GM20431 (cell line): ENCODE results near the gene VAV2.

ENCODE experiments used
- in situ Hi-C: fragments of 300-500 bp; cut with MseI, MboI; formaldehyde crosslinking; loops from one replicate; pipeline ENCODE4 v1.15.0; 2020; ENCODE audit warnings: low sequenced_read_pairs; ENCODE audit not compliant: unreplicated experiment

The VAV2 gene

DNA sequence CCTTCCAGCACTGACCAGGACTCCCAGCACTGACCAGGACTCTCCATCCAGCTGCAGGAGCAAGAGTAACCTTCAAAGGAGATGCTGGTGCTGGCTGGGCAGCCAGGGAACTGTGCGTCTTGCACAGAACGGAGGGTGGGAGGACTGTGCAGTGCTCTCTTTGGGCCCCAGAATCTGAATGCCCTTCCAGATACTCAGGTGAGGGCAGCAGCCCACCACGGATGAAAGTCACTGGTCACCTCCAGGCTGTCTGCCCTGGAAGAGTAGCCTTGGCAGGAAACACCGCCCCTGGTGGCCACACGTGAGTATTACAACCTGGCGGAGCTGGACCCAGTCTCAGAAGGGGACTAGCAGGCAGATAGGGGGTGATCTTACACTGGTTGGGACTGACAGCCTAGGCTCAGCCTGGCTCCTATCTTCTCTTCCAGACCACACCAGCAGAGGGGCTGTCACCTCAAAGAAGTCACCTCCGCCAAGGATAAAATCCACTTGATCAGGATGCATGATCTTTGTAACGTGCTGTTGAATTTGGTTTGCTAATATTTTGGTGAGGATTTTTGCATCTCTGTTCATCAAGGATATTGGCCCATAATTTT is 249.2 kb downstream of the VAV2 start:
- in situ Hi-C loops: no loop called here

GRCh38 chr9:133742251-133742650 is 249.9 kb downstream of the VAV2 start:
- in situ Hi-C loops: no loop called here

DNA sequence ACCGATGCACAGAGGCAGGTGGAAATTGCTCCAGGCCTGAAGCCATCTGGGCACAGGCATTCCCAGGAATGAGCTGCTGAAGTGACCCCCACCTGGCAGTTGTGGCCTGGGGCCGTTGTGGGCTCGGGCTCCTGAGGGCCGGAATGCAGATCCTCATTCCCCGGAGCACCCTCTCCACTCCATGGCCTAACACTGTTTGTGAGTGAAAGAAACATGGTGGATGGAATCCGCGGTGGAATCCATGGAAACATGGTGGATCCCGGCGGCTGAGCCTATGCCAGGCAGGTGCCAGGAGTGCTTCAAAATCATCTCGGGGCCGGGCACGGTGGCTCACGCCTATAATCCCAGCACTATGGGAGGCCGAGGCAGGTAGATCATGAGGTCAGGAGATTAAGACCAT is 250.4 kb downstream of the VAV2 start:
- in situ Hi-C loops: no loop called here

DNA sequence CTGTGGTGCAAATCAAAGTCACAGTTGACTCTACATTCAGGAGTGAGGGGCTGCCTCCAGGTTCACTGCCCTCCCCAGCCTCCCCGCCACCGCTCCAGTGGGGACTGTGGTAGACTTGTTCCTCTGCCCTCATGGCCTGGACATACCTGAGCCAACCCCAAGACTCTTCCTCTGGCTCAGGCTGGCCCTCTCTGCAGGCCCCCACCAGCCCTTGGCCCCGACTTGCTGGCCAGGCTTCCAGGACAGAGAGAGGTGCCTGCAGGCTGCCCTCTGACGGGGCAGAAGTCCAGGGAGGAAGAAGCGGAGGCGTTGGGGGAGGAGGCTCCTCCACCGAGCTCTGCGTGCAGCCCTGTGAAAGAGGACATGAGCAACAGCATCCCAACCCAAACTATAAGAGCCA is 251.2 kb downstream of the VAV2 start:
- in situ Hi-C loops: no loop called here

DNA sequence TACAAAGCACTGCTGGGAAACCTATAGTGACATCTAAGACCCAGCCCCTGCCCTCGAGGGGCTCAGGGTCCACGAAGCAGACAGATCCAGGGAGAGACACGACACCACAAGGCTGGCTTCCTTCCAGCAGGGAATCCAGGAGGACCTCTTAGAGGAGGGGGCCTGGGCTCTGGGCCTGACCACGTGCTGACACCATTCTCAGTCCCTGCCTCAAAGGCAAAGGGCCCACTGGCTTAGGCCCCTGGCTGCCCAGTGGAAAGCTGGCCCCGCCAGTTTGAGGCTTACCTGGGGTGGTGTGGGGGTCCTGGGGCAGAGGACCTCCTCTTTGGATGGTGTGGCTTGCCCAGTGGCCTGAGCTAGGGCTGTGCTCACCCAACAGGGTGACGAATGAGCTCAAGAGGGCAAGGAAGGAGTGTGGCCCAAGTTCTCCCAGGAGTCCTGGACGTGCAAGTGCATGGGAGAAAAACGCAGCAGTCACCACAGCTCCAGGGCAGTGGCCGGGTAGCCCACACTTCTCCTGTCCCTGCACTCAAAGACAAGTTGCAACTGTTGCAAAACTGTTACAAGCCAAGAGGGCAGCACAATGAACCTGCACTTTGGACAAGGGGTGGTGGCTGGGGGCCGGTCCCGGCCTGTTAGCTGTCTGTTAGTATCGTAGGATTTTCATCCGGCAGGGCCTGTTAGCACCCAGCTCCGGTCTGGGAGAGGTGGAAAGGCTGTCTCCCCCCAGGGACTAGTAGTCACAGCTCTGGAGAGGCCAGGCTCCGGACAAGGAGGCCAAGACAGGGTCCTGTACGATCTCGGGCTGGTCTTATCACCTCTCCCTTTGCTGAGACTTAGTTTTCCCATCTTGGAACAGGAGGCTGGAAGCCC is 252.5 kb downstream of the VAV2 start:
- in situ Hi-C loops: no loop called here

GRCh38 chr9:133738640-133739225 is 253.4 kb downstream of the VAV2 start:
- in situ Hi-C loops: no loop called here

DNA sequence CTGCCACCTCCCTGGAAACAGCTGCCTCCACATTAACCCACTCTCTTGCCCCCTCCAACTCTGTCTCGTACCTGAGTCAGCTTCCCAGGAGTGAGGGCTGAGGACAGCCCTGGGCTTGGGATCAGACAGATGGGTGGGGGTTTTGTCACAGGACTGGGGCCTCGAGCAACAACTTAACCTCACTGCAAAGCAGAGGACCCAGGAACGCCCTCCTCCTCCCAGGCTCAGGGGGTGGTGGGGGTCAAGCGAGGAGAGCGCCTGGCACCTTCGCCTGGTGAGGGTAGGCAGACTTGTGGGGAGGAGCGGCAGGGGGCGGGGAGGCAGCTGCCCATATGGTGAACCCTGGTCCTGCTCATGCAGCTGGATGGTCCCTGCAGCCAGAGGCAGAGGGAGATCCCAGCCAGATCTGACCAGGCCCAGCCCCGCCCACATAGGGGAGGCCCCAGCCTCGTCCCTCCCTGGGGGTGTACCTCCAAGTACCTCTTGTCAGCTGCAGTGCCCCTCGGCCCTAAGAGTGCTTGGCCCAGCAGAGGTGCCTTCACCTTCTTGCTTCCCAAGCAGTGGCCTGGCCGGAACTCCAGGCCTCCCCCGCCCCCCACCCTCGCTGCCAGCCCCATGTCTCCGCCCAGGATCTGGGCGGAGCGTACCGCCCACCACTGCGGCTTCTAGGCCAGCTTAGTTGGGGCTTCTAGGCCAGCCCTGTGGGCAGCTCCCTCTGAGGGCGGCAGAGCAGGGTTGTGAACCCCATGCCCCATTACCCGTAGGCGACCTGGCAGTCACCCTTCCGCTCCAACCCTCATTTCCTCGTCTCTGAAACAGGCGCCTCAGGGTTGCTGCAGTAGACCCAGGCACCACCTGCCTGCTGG is 254.1 kb downstream of the VAV2 start, which contains the start of gene SARDH:
Gene SARDH (minus strand): TSS at position 579 of the 866 bp plus-strand sequence. CDS start 4,179 bp downstream, outside the sequence.
- in situ Hi-C loops: no loop called here

DNA sequence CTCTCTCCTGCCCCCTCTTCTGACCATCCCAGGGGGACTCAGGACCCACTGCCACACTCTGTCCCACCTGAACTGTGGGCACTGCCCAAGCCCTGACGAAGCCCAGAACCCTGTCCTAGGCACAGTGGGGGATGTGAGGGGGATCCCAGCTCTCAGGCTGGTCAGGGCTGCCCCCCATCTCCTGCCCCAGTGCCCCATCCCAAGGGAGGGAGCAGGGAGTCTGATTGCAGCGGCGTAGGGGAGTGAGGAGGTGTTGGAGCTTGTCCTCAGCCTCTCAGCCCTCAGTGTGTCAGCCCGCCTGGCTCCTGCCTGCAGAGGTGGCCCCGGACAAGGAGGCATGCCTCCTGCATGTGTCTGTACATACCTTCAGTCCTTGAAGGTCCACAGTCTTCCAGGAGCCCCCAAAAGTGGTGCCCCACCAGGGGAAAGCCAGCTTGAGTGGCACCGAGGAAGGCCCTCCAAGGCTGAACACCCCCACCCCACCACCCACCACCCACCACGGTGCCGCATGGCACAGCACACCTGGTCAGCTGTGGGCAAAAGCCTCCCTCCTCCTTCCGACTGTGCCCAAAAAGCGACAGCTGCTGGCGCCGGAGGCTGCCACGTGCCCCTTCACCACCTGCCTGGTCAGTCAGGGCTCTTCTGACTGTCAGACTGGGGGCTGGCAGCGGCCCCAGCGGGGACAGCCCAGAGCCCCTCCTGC is 254.9 kb downstream of the VAV2 start:
- in situ Hi-C loops: no loop called here

GRCh38 chr9:133735931-133736330 is 256.2 kb downstream of the VAV2 start:
- in situ Hi-C loops: no loop called here

- in situ Hi-C loops: no loop called here
Observed at GRCh38 chr9:133735415-133735775, 256.7 kb downstream of the VAV2 start.

DNA sequence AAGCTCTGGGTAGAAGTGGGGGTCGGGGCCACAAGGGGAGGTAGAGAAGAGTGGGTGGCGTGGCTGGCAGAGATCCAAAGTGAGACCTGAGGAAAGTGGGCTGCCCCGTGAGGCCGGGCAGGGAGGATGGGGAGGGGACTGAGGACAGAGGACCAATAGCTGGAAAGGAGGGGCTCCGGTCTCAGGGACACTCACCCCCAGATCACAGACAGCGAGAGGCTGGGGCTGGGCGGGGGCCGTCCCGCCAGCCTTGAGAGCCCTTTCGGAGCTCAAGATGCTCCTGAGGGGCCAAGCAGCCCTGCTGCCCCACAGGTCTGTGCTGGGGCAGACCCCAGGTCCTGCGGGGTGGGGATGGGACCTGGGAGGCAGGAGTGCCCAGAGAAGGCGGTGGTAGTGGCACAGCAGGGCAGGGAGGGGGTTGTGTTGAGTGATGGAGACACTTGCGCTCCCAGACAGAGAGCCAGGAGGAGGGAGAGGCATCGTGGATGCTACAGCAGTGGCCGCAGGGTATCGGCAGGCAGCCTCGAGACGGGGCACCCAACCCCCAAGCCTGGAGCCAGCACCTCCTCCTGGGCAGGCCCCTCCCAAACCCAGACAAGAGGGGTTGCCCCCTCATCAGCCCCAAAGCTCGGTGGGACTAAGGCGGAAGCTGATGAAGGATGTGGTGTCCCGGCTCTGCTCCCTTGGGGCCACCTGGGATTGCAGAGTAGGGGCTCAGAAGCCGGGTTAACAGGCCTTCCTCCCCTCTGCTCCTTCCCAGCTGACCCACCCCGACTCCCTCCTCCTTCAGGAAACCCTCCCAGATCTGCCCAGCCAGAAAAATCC is 257.3 kb downstream of the VAV2 start:
- in situ Hi-C loops: no loop called here

GRCh38 chr9:133733796-133734533 is 258.2 kb downstream of the VAV2 start:
- in situ Hi-C loops: no loop called here

DNA sequence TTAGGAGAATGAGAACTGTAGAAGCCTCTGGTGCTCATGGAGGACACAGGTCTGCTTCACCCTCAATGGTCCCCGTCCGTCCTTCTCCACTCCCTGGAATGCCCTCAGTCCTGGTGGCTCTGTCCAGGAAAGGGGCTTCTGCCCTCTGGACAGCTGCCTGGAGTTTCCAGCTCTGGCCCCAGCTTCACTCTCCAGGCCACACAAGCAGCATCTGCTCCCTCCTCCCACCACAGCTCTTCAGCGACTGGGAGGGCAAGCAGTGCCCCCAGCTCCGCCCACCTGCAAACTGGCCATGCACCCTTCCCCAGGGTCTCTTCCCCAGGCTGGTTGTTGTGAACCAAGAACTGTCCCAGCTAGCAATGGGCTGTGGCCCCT is 258.7 kb downstream of the VAV2 start:
- in situ Hi-C loops: no loop called here

GRCh38 chr9:133732639-133733408 is 259.3 kb downstream of the VAV2 start:
- in situ Hi-C loops: no loop called here

DNA sequence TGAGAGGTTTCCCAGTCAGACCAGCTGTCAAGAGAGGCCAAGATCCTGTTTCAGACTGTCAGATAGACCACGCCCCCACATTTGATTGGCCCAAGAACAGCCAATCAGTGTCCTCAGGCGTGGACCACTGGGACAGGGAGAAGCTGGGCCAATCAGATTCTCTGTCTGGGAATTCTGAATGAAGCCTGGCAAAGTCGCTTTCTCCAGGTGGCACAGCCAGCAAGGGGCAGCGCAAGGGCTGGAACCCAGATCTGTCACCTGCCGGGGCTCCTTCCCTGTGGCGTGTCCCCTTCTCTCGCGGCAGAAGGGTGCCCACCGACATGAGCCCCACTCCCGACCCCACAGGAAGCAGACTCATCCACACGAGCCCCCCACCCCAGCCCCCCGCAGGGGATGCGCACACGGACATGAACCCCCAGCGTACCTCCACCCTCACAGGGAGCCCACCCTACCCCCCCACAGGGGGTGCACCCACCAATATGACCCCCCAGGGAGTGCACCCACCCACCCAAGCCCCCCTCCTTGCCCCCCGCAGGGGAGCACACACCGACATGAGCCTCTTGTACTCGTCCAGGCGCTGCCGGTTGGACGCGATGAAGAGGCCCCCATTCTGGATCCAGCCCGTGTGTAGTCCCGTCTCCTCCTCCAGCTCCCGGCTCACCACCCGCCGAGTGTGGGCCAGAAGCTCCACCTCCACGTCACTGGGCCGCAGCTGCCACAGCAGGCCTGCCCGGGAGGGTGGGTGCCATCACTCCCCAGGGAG is 260.1 kb downstream of the VAV2 start:
- in situ Hi-C loops: no loop called here

DNA sequence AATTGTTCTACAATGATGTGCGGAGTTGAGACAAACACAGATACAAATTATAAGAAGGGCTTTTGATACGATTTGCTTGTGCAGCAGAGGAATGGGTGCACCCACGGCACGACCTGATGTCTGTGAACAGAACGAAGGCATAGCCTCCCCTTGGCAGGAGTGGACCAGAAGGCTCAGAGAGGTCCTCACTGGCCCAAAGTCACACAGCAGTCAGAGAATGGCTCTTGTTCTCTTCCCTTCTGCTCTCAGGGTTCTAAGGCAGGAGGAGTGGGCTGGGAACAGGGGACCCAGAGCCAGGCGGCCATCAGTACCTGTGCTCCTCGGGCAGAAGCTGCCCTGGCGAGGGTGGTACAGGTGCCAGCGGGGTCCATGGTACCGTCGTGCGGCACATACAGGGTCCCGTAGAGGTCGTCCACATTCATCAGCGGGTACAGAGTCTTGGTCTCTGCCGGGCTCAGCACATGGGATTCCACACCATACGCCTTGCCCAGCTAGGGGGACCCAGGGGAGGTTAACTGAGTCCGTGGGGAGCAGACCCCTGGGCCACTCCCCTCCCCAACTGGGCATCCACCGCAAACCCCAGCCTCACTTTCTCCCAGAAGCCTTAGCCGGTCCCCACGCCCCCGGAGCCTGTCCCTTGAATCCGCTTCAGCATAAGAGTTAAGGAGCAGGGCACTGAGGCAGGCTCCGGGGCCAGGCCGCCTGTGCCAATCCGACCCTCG is 261.0 kb downstream of the VAV2 start:
- in situ Hi-C loops: no loop called here
